Osteoblast (primary cell): ENCODE measurements around the gene SIK2. TPM values are rescaled to one million over a fixed set of nuclear protein-coding genes. Genes with fewer than 3 reads are reported as not detected.
"Not testable (repeated sequence)": the region's sequence is repeated elsewhere in the genome, so short reads cannot be mapped to it uniquely, and the experiment has no call there.

Experiments
- DNase-seq: peaks from one replicate; pipeline ENCODE4 v3.0.0; 2011; ENCODE audit warnings: low spot score, mixed read lengths; ENCODE audit not compliant: insufficient read length; ENCODE audit errors: missing footprints
- H2AFZ ChIP-seq: 2 replicates; pipeline ENCODE4 v1.6.0; 2011; ENCODE audit warnings: mild to moderate bottlenecking, low read length
- H3K27ac ChIP-seq: 2 replicates; pipeline ENCODE4 v1.5.1; 2011; ENCODE audit warnings: mild to moderate bottlenecking, low read depth, low read length, moderate library complexity
- H3K27me3 ChIP-seq: 2 replicates; pipeline ENCODE4 v1.6.0; 2012; ENCODE audit warnings: mild to moderate bottlenecking, control low read depth, inconsistent platforms, low read length, moderate library complexity; ENCODE audit not compliant: insufficient read depth
- H3K36me3 ChIP-seq: 2 replicates; pipeline ENCODE4 v1.5.1; 2011; ENCODE audit warnings: mild to moderate bottlenecking, low read length, control low read depth, moderate library complexity; ENCODE audit not compliant: insufficient read depth
- H3K4me1 ChIP-seq: 2 replicates; pipeline ENCODE4 v1.5.1; 2011; ENCODE audit warnings: mild to moderate bottlenecking, low read length, control low read depth, moderate library complexity; ENCODE audit not compliant: insufficient read depth
- H3K4me2 ChIP-seq: 2 replicates; pipeline ENCODE4 v1.6.0; 2011; ENCODE audit warnings: mild to moderate bottlenecking, low read length; ENCODE audit not compliant: insufficient read depth
- H3K4me3 ChIP-seq: fragments of 200-600 bp; sonication (generic); 3 replicates; pipeline ENCODE4 v1.5.1; 2012; ENCODE audit warnings: mild to moderate bottlenecking, low read length, inconsistent platforms; ENCODE audit not compliant: insufficient read depth
- H3K79me2 ChIP-seq: 2 replicates; pipeline ENCODE4 v1.6.0; 2012; ENCODE audit warnings: mild to moderate bottlenecking, low read length, control low read depth, inconsistent platforms; ENCODE audit not compliant: insufficient read depth
- H3K9me3 ChIP-seq: 2 replicates; pipeline ENCODE4 v1.5.1; 2011; ENCODE audit warnings: low read depth, low read length, control low read depth
- H4K20me1 ChIP-seq: 2 replicates; pipeline ENCODE4 v1.6.0; 2012; ENCODE audit warnings: mild to moderate bottlenecking, low read length, control low read depth; ENCODE audit not compliant: insufficient read depth
- total RNA-seq: library from RNA; depleted of rRNA; stranded (reverse); fragments of >200 nt; gene quantifications from 2 replicates; pipeline ENCODE4 v1.2.3, GENCODE V29; 2012
- TF ChIP-seq, protein P1 (sequence below): IDR thresholded peaks from 2 replicates; pipeline ENCODE4 v1.5.1; 2011; ENCODE audit warnings: mild to moderate bottlenecking, low read depth, low read length, moderate library complexity; ENCODE audit errors: extremely low read depth

The SIK2 gene
- total RNA-seq, 1 donor: 17.7 TPM

DNA sequence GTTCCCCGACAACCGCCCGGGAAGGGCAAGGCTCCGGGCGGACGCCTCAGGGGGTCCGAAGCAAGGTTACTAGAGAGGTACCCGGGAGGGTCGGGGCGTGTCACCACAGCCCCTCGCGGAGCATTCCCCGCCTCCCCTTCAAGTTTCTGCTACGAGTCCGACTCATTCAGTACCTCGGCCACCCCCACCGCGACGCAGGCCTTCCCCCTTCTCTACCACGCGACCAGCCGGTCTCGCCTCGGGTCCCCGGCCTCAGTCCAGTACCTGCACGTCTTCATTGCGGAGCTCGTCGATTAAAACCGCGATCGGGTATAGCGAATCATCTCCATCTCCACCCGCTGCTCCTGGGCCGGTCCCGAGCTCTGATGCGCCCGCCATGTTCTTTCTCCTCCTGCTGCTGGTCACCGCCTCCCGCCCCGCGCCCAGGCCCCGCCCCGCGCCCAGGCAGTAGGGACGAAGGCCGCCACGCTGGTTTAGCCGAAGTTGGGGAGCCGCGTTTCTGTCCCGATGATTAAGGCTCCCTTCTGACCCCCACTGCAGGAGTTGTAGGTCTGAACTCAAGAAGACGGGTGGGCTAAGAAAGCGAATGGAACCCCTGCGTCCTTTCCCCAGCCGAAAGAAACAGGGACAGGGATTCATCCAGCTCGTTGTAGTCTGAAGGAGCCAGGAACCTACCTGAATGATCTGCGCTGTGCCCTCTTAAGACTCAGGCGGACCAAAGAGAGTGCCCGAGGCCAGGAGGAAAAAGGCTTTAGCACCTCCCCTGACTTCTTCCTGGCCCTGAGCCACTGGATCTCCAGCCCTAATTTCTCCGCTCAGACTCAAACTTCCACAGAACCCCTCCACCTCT lies 164.0 kb downstream of the SIK2 start, which contains the start of gene PPP2R1B:
Gene PPP2R1B, minus strand, starts transcription at position 406 of the 850 bp plus-strand sequence. Its CDS starts 28 bp downstream, at position 378.
- Histone ChIP-seq H3K9me3 (no peaks in the 10 kb centered on the region), H3K36me3 (peaks cover 20% of the 10 kb centered on the region), H3K4me2 (peak within 1 kb of the TSS; percentile 100), H3K27me3 (no peaks in the 10 kb centered on the region), H3K27ac (peak within 1 kb of the TSS; percentile 88), H2AFZ (peak within 1 kb of the TSS; percentile 99), H3K4me1 (peaks cover 14% of the 10 kb centered on the region), H3K4me3 (peak within 1 kb of the TSS; percentile 94), H4K20me1 (no peaks in the 10 kb centered on the region), H3K79me2 (peaks cover 46% of the 10 kb centered on the region)
- TF ChIP-seq, protein P1, sequence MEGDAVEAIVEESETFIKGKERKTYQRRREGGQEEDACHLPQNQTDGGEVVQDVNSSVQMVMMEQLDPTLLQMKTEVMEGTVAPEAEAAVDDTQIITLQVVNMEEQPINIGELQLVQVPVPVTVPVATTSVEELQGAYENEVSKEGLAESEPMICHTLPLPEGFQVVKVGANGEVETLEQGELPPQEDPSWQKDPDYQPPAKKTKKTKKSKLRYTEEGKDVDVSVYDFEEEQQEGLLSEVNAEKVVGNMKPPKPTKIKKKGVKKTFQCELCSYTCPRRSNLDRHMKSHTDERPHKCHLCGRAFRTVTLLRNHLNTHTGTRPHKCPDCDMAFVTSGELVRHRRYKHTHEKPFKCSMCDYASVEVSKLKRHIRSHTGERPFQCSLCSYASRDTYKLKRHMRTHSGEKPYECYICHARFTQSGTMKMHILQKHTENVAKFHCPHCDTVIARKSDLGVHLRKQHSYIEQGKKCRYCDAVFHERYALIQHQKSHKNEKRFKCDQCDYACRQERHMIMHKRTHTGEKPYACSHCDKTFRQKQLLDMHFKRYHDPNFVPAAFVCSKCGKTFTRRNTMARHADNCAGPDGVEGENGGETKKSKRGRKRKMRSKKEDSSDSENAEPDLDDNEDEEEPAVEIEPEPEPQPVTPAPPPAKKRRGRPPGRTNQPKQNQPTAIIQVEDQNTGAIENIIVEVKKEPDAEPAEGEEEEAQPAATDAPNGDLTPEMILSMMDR: no peak
- peak; percentile 97 for DNase-seq

DNA sequence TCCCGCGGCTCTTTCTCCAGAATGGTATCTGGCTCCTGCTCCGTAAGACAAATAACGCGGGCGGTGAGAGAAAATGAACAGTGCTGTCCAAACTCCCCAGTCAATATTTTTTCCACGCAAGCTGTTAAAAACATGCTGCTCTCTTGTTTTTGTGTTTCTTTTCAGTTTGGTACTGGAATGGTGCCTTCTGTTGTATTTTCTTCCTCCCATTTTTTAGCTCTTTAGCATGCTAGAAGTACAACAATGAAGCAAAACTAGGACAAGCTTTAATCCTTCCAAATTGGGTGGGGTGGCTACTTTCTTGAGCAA lies 164.5 kb downstream of the SIK2 start:
- Histone ChIP-seq H3K4me3 (peak overlapping the region; percentile 94), H3K27ac (peak overlapping the region; percentile 88), H2AFZ (peak overlapping the region; percentile 99), H3K79me2 (peaks cover 41% of the 10 kb centered on the region), H4K20me1 (no peaks in the 10 kb centered on the region), H3K36me3 (peaks cover 16% of the 10 kb centered on the region), H3K9me3 (no peaks in the 10 kb centered on the region), H3K4me1 (peaks cover 14% of the 10 kb centered on the region), H3K4me2 (peak overlapping the region; percentile 100), H3K27me3 (no peaks in the 10 kb centered on the region)
- no peak for DNase-seq
- TF ChIP-seq, protein P1: no peak

DNA sequence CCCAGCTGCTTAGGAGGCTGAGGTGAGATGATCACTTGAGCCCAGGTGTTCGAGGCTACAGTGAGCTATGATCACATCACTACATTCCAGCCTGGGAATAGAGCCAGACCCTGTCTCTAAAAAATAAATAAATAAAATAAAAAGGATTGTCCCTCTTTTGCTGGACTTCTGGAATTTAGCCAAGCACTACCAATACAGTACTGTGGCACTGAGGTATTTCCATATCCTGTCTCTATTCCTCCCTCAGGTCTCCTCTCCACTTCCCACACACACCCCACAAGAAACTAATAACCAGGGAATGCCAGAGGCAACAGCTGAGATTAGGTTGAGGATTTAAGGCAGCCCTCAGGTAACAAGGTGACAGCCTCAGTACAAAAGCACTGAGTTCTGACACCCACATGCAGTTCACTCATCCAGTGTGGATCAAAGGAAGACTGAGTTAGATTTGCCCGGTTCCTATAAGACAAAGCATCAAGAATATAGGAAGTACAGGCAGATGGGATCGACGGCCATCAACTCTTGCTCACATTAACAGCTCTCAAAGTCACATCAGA lies 168.4 kb downstream of the SIK2 start:
- Histone ChIP-seq H3K27me3 (no peaks in the 10 kb centered on the region), H3K36me3 (no peaks in the 10 kb centered on the region), H3K4me3 (no peak overlapping the region), H4K20me1 (no peaks in the 10 kb centered on the region), H3K79me2 (peaks cover 5% of the 10 kb centered on the region), H3K4me1 (peaks cover 15% of the 10 kb centered on the region), H3K4me2 (no peak overlapping the region), H3K9me3 (no peaks in the 10 kb centered on the region), H2AFZ (no peak overlapping the region), H3K27ac (no peak overlapping the region)
- TF ChIP-seq, protein P1: no peak
- no peak for DNase-seq

DNA sequence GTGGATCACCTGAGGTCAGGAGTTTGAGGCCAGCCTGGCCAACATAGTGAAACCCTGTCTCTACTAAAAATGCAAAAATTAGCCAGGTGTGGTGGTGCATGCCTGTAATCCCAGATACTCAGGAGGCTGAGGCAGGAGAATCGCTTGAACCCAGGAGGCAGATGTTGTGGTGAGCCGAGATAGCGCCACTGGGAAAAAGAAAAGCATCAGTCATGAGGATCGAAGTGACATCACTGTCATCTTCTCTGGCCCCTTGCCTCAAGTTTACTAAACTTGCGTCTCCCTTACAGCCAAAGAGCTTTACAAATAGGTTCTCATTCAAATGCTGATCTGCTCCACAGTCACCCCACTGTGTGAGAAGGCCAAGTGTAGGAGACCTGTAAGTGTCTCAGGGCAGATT lies 169.0 kb downstream of the SIK2 start:
- H3K79me2 ChIP-seq, H3K27ac ChIP-seq, H3K36me3 ChIP-seq, H3K9me3 ChIP-seq, H4K20me1 ChIP-seq, DNase-seq, H3K4me3 ChIP-seq, H3K27me3 ChIP-seq, H3K4me2 ChIP-seq, H2AFZ ChIP-seq: not testable (repeated sequence)
- H3K4me1 ChIP-seq: peaks cover 15% of the 10 kb centered on the region
